HG03520 (cell line): ENCODE results near the gene TEX13A.
"Not testable (repeated sequence)": the region's sequence is repeated elsewhere in the genome, so short reads cannot be mapped to it uniquely, and the experiment has no call there.

Experiments
- ATAC-seq: cut with Tn5 transposase; IDR thresholded peaks from one replicate; pipeline ENCODE4 v1.9.1; 2021; ENCODE audit warnings: mild to moderate bottlenecking, moderate library complexity; ENCODE audit not compliant: unreplicated experiment

TEX13A gene, protein sequence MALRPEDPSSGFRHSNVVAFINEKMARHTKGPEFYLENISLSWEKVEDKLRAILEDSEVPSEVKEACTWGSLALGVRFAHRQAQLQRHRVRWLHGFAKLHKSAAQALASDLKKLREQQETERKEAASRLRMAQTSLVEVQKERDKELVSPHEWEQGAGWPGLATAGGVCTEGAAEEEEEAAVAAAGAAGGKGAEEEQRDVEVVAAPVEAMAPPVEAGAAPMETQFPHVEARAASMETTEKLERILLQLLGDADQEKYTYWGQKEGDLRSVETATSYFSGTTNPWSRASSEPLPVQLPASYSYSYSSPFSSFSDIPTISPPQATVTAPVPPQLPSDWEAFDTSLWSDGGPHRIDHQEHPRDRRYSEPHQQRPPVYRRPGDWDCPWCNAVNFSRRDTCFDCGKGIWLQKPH

DNA sequence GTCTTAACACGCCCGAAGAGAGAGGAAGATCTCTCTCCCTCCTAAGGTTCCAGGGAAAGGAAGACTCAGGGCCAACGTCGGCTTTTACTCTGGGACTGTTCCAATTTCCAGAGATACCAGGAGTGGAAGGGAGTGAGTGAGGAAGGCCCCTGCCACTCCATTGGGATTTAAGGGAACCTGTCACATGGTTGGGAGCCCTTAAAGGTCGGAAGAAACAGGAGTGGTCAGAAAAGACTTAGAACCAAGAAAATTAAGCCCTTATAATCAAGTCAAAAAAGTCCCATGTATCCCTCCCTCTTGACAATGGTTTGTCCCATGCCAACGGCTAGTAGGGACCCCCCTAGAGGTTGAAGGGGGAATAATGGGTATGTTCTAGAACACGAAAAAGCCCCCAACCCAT is at the start of gene TEX13A:
TSS of gene TEX13A (minus strand) at position 59 of the 400 bp plus-strand sequence. CDS start 297 bp downstream, outside the sequence.
- no peak for ATAC-seq

DNA sequence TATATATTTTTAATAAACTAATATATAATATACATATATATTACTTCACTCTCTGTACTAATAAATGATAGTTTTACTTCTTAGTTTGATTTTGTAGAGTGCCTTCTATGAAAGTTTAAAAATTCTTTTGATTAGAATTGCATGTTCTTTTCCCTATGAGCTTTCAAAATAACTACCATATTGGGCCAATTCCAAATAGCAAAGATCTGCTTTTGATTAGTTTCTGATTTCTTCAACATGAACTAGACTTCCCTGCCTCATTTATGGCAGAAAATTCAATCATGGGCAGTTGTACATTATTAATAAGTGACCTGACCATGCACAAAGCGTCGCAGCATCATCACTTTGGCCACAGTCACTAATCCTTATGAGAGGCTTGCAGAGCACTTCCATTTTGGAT is 48.9 kb upstream of the TEX13A start:
- no peak for ATAC-seq

DNA sequence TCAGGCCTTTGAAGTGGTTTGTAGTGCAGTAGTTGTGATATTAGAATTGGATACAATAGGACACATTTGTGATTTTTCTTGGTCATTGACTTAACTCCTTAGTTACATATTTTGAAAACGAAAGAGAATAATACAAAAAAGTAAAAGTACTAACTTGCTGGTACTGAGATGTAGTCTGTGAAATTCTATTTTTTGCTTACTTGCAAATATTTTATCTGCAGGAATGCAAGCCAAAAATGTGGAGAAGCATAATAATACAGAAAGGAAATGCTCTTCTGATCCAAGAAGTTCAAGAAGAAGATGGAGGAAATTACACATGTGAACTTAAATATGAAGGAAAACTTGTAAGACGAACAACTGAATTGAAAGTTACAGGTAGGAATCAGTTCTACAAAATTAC is 46.7 kb upstream of the TEX13A start:
- no peak for ATAC-seq

DNA sequence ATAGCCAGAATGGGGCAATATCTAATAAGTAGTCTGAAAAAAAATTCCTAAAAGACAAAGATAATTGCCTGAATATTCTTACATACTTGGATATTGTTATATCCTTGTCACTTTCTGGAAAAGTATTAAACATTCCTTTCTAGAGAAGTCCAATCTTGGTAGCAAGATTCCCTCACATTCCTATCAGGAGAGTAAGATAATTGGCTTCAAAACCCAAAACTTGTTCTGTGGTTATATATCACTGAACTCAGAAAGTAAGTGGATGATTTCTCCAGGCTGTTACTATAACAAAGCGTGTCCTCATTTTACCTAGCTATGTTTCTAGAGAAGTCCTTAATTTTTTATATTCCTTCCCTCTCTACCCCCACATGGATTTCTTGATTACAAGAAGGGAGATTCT is 46.0 kb upstream of the TEX13A start:
- ATAC-seq, result no peak

DNA sequence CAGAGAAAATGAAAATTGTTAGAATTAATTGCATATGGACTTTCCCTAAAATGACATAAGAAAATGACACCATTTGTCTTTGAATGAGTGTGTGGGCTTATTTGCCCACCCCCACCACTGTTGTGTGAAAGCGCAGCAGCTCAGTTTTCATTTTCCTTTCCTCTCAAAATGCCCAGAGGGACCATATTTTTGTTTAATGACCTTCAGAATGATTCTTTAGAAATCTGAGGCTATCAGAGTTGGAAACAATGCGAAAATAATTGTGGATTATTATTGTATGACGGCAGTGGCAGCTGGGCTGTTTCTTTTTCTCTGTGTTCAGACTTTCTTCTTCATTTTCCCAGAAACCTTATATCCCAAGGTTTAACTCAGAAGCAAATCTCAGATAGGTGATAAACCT is 44.6 kb upstream of the TEX13A start:
- ATAC-seq, result no peak

DNA sequence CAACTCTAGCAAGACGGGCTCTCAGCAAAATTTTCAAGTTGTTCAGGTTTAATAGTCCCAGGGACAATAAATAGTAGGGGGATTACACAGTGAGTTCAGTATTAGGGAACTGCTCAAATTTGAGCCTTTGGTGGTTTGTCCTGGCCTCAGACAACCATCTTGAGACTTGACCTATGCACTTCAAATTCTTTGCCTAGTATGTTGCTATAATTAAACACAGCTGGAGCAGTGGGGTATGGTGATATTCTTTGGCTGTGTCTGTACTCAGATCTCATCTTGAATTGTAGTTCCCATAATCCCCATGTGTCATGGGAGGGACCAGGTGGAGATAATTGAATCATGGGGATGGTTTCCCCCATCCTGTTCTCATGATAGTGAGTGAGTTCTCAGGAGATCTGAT is 43.3 kb upstream of the TEX13A start:
- no peak for ATAC-seq

DNA sequence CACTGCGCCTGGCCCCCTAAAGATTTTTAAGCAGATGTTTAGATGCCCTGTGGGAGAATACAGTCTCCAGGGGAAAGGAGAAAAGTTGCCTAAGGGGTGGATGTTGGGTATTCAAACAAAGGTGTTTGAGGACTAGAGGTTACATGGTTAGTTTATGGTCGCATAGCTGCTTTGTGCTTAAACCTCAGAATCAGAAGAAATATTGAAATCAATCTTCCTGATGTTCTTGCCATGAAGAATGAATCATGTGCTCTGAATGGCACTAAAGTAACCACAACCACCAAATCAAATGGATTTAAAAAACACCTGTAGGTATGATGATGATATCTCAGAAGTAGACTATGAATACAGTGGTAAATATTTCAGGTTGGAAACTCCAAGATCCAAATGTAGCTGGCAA is 42.7 kb upstream of the TEX13A start:
- no peak for ATAC-seq

DNA sequence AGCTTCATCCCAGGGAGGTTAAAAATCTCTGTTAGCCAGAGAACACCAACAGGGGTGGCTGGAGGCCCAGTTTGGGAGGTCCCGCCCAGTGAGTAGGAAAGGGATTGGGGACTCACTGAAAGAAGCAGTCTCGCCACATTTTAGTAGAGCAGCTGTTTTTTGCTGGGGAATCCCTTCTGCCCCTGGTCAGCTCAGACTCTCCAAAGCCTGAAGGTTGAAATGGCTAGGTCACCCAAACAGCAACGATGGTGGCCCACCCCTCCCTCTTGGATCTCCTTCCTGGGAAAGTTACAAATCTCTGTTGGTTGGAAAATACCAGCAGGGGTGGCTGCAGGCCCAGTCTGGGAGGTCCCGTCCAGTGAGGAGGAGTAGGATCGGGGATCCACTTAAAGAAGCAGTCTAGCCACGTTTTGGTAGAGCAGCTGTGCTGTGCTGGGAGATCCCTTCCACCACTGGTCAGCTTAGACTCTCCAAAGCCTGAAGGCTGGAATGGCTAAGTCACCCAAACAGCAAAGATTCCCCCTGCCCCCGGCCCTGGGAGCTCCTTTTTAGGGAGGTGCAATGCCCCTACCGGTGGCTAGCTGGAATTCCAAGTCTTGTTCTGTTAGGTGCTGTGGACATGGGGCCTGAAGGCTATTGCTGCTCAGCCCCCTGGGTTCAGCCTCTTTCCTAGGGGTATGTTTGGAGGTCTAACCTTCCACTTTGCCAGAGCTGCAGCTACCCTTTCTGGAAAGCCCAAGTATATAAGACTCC is 40.0 kb upstream of the TEX13A start:
- ATAC-seq, result no peak

DNA sequence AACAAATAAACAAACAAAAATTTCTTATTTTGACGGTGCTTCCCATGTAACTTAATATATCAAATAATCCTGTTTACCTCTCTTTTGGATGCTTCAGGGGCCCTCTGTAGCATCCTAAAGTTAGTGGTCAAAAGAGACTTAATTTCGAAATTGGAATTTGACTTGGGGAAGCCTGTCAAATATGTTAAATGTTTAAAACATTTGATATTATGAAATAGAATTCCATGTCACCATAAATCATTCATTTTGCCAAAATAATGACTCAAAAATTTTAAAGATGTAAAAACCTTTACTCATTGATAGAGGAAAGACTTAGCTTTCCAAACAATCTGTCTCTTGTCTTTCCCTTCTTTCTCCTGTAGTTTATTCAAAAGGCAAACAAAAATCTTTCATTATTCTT is 20.6 kb upstream of the TEX13A start:
- no peak for ATAC-seq

DNA sequence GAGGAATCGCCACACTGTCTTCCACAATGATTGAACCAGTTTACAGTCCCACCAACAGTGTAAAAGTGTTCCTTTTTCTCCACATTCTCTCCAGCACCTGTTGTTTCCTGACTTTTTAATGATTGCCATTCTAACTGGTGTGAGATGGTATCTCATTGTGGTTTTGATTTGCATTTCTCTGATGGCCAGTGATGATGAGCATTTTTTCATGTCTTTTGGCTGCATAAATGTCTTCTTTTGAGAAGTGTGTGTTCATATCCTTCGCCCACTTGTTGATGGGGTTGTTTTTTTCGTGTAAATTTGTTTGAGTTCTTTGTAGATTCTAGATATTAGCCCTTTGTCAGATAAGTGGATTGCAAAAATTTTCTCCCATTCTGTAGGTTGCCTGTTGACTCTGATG is 16.9 kb upstream of the TEX13A start:
- not testable (repeated sequence) for ATAC-seq

DNA sequence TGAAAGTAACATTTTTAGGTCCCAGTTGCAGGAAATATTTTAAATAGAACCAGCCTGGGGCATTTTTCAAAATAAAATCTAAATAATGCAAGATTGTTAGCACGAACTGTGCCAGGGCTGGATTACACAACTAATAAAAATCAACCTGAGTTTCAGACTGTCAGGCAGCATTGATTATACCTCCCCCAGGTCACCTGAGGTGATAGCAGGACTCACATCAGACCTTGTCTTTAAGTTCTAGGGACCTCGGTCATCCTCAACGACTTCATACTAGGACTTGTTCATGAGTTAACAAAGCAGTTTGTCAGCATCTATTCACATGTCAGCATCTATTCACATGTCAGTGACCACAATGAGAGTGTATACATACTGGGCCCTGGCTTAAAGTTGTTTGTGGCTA is 8.7 kb upstream of the TEX13A start:
- no peak for ATAC-seq

DNA sequence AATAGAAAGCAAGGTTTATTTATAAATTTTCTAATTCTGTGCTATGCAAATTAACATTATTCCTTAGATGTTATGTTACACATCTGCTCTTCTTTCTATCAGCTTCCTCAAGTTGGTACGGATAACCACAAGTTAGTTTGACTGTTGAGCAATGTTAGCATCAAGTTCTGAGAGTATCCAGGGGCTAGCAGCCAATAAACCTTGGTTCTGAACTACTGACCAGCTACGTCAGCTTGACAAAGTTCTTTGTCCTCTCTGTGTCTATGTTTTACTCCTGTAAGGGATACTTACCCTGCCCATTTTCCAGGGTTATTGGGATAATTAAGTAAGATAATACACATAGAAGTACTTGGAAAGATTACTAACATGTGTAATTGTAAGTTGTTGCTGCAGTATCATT is 8.1 kb upstream of the TEX13A start:
- no peak for ATAC-seq

DNA sequence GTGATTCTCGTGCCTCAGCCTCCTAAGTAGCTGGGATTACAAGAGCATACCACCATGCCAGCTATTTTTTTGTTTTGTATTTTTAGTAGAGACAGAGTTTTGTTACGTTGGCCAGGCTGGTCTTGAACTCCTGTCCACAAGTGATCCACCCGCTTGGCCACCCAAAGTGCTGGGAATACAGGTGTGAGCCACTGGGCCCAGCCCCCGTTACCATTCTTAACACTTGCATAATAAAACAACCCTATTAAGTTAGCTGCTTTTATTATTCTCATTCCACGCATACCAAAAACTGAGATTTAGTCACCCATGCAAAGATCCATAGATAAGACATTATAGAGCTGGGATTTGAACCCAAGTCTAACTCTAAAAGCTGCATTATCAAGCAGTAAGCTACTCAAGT is 6.0 kb upstream of the TEX13A start:
- no peak for ATAC-seq

DNA sequence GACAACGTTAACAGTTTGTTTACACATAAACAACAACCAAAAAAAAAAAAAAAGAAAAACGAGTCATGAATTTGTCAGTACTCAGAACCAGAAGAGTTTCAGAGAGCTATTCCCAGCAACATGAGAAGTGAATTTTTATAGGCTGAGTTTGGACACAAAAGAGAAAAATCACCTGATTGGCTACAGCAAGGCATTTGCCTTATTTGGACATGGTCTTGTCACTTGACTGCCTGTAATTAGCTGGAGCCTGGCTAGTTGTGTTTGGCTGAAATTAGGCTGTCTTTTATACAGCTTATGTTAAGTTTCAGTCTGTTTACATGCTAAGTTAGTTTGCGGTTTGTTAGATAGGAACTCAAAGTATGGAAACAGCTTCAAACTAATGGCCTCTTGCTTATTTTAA is 880 bp upstream of the TEX13A start:
- ATAC-seq, result no peak

DNA sequence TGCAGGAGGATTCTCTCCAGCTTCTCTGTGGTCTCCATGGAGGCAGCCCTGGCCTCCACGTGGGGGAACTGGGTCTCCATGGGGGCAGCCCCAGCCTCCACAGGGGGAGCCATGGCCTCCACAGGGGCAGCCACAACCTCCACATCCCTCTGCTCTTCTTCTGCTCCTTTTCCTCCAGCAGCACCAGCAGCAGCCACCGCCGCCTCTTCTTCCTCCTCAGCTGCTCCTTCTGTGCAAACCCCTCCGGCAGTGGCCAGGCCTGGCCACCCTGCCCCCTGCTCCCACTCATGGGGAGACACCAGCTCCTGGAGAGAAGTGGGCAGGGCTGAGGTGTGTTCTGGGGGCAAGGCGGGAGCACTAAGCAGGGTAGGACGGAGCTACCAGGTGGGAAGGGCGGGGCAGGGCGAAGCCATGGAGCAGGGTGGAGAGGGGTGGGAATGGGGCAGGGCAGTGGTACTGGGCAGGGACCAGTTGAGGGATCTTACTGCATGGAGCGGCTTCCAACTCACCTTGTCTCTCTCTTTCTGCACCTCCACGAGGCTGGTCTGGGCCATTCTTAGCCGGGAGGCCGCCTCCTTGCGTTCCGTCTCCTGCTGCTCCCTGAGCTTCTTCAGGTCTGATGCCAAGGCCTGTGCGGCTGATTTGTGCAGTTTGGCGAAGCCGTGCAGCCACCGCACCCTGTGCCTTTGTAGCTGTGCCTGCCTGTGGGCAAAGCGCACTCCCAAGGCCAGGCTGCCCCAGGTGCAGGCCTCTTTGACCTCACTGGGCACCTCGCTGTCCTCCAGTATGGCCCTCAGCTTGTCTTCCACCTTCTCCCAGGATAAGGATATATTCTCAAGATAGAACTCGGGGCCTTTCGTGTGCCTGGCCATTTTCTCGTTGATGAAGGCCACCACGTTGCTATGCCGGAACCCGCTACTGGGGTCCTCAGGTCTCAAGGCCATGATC is 766 bp downstream of the TEX13A start:
- ATAC-seq, result no peak

DNA sequence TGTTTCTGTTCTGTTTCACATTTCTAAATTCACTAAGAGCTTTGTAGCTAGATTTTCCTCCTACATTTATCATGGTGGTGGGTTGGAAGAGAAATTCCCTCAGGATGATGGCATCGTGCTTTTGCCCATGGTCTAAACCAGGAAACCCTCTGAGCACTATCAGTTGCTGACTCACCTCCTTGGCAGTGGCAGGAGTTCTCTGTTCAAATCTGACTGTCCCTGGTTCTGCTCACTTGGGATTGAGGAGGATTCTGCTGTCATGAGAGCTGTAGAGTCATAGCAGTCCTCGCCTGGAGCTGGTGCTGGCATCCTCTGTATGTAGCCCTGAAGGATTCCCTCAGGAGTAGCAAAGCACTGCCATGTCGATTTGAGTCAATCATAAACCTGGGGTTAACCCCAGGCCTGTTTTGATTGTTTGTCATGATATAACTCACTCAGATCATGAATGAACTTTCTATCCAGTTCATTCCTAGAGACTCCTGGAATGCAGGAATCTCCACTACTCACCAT is 9.4 kb downstream of the TEX13A start:
- no peak for ATAC-seq

DNA sequence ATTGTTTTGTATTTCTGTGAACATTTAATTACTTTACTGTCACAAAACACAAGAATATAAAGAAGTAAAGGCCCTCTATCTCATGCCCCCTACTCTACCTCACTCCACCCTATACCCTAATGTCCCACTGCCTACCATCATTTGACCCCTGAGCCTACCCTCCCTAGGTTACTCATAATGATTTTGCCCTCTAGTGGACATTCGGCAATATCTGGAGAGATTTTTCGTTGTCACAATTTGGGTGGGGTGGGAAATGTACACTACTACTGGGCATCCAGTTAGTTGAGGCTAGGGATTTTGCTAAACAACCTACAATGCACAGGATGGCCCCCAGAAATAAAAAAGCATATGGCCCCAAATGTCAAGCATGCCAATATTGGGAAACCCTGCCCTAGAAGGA is 10.2 kb downstream of the TEX13A start:
- no peak for ATAC-seq

DNA sequence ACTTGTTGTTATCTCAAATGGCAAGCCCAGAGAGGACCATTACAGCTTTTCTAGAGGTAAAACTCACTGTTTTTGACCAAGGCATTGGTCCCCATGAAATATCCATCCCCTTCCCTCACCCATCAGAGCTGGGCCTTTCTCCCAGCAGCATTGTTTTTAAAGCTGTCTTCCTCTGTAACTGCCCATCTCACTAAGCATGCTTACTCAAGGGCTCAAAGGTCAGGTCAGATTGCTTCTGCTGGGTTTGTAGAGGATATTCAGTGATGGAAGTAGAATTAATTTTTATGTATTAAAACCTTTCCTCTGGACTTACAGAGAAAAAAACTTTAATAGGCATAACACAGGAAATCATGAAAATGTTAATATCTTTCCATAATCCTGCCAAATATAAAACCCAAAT is 11.1 kb downstream of the TEX13A start:
- no peak for ATAC-seq

DNA sequence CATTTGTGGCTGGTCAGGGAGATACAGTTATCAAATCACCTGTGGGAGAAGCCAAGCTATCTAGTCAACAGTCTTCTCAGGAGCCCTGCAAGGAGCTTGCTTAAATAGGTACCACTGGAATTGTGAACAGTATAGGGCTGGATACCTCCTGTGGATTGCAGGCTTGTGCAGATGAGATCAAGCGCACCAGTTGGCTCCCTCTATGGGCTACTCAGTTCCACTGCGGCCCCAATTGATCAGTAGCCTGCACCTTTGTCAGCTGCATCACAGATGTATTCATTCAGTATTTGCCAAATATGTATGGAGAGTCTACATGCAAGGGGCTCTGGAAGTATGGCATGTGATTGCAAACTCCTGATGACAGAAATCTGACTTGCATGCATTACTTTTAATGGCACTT is 28.6 kb downstream of the TEX13A start:
- ATAC-seq, result no peak

DNA sequence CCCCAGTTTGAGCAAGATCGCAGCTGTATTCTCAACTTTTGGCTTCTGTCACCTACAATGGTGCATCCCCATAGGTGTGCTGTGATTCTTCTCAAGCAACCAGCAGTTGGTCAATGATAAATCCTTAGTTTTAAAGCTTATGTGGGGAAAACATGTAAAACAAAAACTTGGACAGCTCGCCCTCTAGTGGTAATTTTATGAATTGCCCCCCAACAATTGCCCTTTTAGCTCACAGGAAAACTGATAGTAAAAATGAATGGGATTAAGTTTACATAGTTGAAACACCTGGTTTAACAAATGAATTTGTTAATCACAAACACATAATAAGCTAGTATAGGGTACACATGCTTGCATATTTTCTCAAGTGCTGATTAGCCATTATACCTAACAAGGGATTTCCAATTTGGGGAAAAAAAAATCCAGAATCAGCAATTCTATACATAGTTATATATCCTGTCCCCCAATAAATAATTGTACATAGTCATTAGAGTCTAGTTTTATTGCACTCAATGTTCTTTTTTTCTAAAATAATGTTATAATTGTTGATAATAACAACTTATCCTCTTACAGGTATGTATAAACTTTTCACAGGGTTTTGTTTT is 30.1 kb downstream of the TEX13A start:
- no peak for ATAC-seq

DNA sequence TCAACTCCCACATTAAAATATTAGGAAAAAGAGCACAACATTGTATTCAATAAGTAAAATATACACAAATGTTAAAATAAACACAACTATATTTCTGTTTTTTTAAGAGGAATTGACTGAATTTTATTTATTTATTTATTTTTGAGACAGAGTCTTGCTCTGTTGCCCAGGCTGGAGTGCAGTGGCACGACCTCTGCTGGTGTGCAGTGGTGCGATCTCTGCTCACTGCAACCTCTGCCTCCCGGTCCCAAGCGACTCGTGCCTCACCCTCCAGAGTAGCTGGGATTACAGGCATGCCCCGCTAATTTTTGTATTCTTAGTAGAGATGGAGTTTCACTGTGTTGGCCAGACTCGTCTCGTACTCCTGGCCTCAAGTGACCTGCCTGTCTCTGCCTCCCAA is 31.4 kb downstream of the TEX13A start:
- ATAC-seq, result no peak
